GM20431 (cell line): Measurements from ENCODE around the gene ZNF462.
"Not testable (repeated sequence)": the region's sequence is repeated elsewhere in the genome, so short reads cannot be mapped to it uniquely, and the experiment has no call there.

Experiments
- in situ Hi-C: fragments of 300-500 bp; cut with MseI, MboI; formaldehyde crosslinking; loops from one replicate; pipeline ENCODE4 v1.15.0; 2020; ENCODE audit warnings: low sequenced_read_pairs; ENCODE audit not compliant: unreplicated experiment

Gene ZNF462

GRCh38 chr9:106981396-106982287, 118.7 kb downstream of the ZNF462 start:
- in situ Hi-C loops: no loop called here

DNA sequence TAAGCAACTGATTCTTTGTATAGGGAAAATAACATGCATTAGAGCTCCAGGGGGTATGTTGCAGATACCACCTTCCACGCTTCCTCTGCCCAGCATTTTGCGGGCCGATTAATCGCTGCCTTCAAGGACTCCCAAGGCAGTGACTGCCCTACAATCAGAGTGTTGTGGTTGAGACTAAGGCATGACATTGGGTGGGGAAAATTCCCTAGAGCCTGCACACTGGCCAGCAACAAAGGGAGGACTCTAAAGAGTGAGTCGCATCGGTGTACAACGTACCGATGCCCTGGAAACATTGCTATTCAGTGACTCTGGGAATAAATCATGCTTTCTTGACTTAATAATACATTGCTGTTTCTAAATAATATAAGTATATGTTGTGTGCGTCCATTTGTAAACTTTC, 119.7 kb downstream of the ZNF462 start:
- in situ Hi-C loops: no loop called here

DNA sequence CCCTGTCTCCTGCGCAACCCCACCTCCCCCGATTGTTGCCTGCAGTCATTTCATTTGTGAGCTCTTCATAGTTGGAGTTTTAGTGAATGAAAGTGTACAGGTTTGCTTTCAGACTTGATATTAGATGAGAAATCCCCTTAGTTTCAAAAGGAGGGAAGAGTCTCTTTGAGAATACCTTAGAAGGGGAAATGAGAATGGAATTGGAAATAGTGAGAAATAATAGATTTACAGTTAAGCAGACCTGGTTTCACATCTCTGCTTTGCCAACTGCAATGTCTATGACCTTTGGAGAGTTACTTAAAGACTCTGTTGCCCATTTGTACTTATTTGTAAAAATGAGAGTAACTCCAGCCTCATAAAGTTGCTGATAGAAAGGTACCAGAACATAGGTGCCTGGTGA, 120.4 kb downstream of the ZNF462 start:
- in situ Hi-C loops: no loop called here

DNA sequence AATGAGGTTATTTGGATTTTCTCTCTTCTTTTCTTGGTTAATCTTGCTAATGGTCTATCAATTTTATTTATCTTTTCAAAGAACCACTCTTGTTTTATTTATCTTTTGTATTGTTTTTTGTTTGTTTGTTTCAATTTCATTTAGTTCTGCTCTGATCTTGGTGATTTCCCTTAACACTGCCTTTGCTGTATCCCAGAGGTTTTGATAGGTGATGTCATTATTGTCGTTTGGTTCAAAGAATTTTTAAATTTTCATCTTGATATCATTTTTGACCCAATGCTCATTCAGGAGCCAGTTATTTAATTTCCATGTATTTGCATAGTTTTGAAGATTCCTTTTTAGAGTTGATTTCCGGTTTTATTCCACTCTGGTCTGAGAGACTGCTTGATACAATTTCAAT, 126.9 kb downstream of the ZNF462 start:
- in situ Hi-C loops: not testable (repeated sequence)

GRCh38 chr9:106992186-106992585, 129.2 kb downstream of the ZNF462 start:
- in situ Hi-C loops: no loop called here

DNA sequence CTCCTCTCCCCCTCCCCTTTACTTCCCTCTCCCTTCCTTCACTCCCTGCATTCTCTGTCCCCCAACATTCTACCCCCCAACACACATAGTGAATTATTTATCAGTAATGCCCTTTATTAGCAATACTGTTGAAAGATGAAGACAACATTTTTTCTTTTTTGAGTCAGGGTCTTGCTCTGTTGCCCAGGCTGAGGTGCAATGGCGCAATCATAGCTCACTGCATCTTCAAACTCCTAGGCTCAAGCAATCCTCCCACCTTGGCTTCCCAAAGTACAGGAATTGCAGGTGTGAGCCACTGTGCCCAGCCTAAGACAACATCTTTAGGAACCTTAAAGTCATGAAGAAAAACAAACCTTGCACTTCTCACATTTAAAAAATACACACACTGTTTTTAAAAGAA, 130.6 kb downstream of the ZNF462 start:
- in situ Hi-C loops: no loop called here

- in situ Hi-C loops: no loop called here
These were observed 131.5 kb downstream of the ZNF462 start for GRCh38 chr9:106994463-106994862.

GRCh38 chr9:107000218-107000617, 137.3 kb downstream of the ZNF462 start:
- in situ Hi-C loops: no loop called here

- in situ Hi-C loops: no loop called here
These were observed 142.2 kb downstream of the ZNF462 start for GRCh38 chr9:107005201-107005600.

- in situ Hi-C loops: no loop called here
These were observed 144.4 kb downstream of the ZNF462 start for GRCh38 chr9:107007402-107007801.

DNA sequence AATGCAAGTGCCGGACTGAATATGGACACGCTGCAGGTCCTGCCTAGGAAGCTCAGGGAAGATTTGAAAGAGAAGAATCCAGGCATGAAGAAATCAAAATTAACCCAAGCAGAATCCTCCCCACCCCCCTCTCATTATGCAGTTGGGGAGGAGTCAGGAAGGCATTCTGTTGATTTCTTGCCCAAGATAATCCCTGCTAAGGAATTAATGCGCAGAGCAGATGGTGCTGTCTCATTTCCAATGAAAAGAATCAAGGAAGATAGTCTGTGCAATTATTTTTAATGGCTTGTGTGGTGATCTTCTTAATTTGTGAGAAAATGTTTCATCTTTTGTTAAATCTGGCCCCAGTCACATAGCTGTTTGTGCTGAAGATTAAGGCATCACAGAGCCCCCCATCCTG, 145.0 kb downstream of the ZNF462 start:
- in situ Hi-C loops: no loop called here

DNA sequence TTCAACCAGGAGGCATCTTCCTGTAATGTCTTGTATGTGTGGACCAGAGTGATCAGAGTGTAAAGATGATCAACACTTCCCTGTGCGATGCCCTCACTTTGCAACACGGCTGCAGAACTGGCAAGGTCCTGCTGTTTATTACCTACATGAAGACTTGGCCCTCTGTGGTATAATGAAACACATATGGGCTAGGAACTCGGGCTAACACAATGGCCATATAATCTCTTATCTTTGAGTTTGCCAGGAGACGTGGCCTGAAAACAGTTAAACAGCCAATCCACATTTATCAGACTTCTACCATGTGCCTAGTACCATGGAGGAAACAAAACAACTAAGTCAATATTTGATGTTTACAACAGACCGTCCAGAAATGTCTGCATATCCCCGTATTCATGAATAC, 145.5 kb downstream of the ZNF462 start:
- in situ Hi-C loops: no loop called here

- in situ Hi-C loops: no loop called here
These were observed 153.4 kb downstream of the ZNF462 start for GRCh38 chr9:107016383-107016782.

DNA sequence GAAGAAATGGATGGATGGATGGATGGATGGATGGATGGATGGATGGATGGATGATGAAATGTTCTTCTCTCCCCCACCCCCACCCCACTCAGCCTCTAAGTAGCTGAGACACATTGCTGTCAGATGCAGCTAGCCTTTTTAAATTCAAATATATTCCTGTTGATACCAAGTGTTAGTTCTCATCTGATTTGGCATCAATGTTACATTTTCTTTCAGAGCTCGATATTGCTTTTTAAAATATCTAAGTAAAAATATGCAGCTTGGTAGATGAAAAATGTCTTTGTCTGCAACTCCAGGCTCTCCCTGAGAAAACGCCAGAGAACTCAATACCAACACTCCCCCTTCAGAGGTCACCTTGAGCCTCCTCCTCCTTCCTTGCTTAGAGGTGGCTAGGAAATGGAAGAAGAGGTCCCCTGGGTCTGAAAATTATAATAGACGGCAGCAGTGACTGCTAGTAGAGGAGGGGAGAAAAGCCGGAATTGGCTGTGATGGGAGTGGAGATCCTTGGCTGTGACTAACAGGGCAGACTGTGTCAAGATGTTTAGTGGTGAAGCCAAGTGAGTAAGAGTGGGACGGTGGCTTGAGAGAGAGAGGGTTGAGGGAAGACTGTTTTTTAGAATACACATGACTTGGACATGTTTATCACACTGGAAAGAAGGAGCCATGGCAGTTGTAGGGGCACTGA, 156.0 kb downstream of the ZNF462 start:
- in situ Hi-C loops: no loop called here

- in situ Hi-C loops: no loop called here
These were observed 157.1 kb downstream of the ZNF462 start for GRCh38 chr9:107020040-107020530.

- in situ Hi-C loops: no loop called here
These were observed 161.2 kb downstream of the ZNF462 start for GRCh38 chr9:107024193-107024592.

- in situ Hi-C loops: no loop called here
These were observed 162.5 kb downstream of the ZNF462 start for GRCh38 chr9:107025260-107026035.

- in situ Hi-C loops: no loop called here
These were observed 166.2 kb downstream of the ZNF462 start for GRCh38 chr9:107029146-107029545.

- in situ Hi-C loops: no loop called here
These were observed 171.0 kb downstream of the ZNF462 start for GRCh38 chr9:107033966-107034365.

GRCh38 chr9:107034831-107035230, 171.9 kb downstream of the ZNF462 start:
- in situ Hi-C loops: no loop called here

DNA sequence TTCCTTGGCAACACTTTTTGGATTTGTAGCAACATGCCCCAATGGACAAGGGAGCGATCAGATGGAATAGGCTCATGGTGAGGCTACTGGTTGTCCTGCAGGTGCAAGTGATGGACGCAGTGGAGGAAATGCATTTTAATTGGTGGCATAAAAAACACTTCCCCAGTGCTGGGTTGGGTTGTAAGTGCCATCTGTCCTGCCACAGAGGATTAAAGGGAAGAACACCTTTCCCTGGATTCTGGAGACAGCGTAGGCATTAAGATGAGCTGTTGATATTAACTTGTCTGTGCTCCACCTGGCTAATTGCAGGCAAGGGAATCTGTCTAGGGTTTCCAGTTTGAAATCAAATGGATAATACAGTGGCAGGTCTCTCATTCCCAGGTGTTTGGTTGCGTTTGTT, 173.4 kb downstream of the ZNF462 start:
- in situ Hi-C loops: no loop called here
